HepG2 (cell line): ENCODE results near the gene ZNF333. TPM values are rescaled to one million over a fixed set of nuclear protein-coding genes. Genes with fewer than 3 reads are reported as not detected.

Experiments used
- ATAC-seq: fragments of 200-7000 bp; cut with Tn5 transposase; 3 replicates; pipeline ENCODE4 v1.9.1; 2020; ENCODE audit warnings: mild to moderate bottlenecking, moderate library complexity
- BruUV-seq: library from RNA; stranded (reverse); fragments of 400-500 nt; replicated peaks from 2 replicates; lab custom pipeline; 2021; lab: Mats Ljungman, UMichigan
- CTCF ChIA-PET: fragments of 300-600 bp; formaldehyde crosslinking; extraction: SDS; loops from one replicate; lab custom pipeline; 2021; ENCODE audit warnings: low total read pairs, inconsistent platforms, low intra/inter-chr PET ratio; lab: Yijun Ruan, JAX
- POLR2A ChIA-PET: fragments of 350-600 bp; sonication (Branson Sonifier 250); formaldehyde crosslinking; loops from one replicate; lab custom pipeline; 2020; ENCODE audit warnings: antibody characterized with exemption, inconsistent platforms; lab: Yijun Ruan, JAX
- DNase-seq: peaks from one replicate; pipeline ENCODE4 v3.0.0-alpha.2; 2015; ENCODE audit warnings: low spot score
- FAIRE-seq: peaks from 3 replicates; lab custom pipeline; 2011; peaks lifted over from hg19 to GRCh38; lab: Jason Lieb, UNC
- H2AFZ ChIP-seq: one replicate; pipeline ENCODE4 v1.6.1; 2011; ENCODE audit warnings: low read length, inconsistent platforms
- H3K27ac ChIP-seq: fragments of 300-600 bp; 3 replicates; pipeline ENCODE4 v1.8.0; 2011; ENCODE audit warnings: mixed run types, mild to moderate bottlenecking, mixed read lengths, low read length, inconsistent platforms; ENCODE audit not compliant: insufficient read depth; ENCODE audit errors: extremely low read length
- H3K27me3 ChIP-seq, 2 experiments: fragments of 200-600 bp in 1 of 2; 2 replicates in 1 of 2; 3 replicates in 1 of 2; pipeline versions ENCODE4 v1.6.0 to v1.8.0; 2011; ENCODE audit warnings: low read length in 2 of 2, mild to moderate bottlenecking in 2 of 2, moderate library complexity in 2 of 2, inconsistent platforms in 1 of 2; ENCODE audit not compliant: insufficient read depth in 2 of 2, control insufficient read depth in 1 of 2
- H3K36me3 ChIP-seq, 2 experiments: fragments of 200-600 bp in 1 of 2; replicated peaks in 1 of 2; 2 replicates in 1 of 2; 3 replicates in 1 of 2; pipeline versions ENCODE4 v1.5.1 to v1.8.0; 2011; ENCODE audit warnings: low read length in 2 of 2, inconsistent platforms in 1 of 2; ENCODE audit not compliant: insufficient read depth in 2 of 2, control insufficient read depth in 1 of 2
- H3K4me1 ChIP-seq: 2 replicates; pipeline ENCODE4 v1.5.1; 2012; ENCODE audit warnings: low read length, inconsistent platforms; ENCODE audit not compliant: insufficient read depth
- H3K4me2 ChIP-seq: 2 replicates; pipeline ENCODE4 v1.6.0; 2011; ENCODE audit warnings: low read depth, low read length, inconsistent platforms
- H3K4me3 ChIP-seq, 3 experiments: fragments of 200-600 bp in 1 of 3; sonication (generic), shearing (Covaris generic) in 1 of 3; replicated peaks in 1 of 3; 2 replicates each; pipeline ENCODE4 v1.5.1; 2011 to 2016; ENCODE audit warnings: low read length in 3 of 3, inconsistent platforms in 2 of 3, low read depth in 2 of 3, mild to moderate bottlenecking in 2 of 3, control low read depth in 1 of 3, mixed read lengths in 1 of 3; ENCODE audit not compliant: insufficient read depth in 1 of 3
- H3K79me2 ChIP-seq: one replicate; pipeline ENCODE4 v1.6.1; 2011; ENCODE audit warnings: low read length, inconsistent platforms; ENCODE audit not compliant: insufficient read depth
- H3K9ac ChIP-seq: 2 replicates; pipeline ENCODE4 v1.6.0; 2011; ENCODE audit warnings: mild to moderate bottlenecking, low read depth, low read length, inconsistent platforms; ENCODE audit not compliant: insufficient read depth
- H3K9me3 ChIP-seq: 2 replicates; pipeline ENCODE4 v1.5.1; 2012; ENCODE audit warnings: mild to moderate bottlenecking, low read length
- H4K20me1 ChIP-seq: 2 replicates; pipeline ENCODE4 v1.6.0; 2011; ENCODE audit warnings: inconsistent platforms, mild to moderate bottlenecking, low read length, moderate library complexity; ENCODE audit not compliant: insufficient read depth
- ETV6 ChIP-seq: sonication (generic); formaldehyde crosslinking; conservative IDR thresholded peaks from 2 replicates; pipeline ENCODE4 v1.4.0; 2020; ENCODE audit warnings: missing genetic modification reagents
- HMG20B ChIP-seq: conservative IDR thresholded peaks from 2 replicates; pipeline ENCODE4 v1.6.1; 2016; ENCODE audit warnings: missing genetic modification reagents, missing compliant biosample characterization
- MAFF ChIP-seq: IDR thresholded peaks from 2 replicates; pipeline ENCODE4 v1.6.1; 2011; ENCODE audit warnings: low read depth, low read length, improper control_type of control experiment
- MAFK ChIP-seq, 2 experiments: IDR thresholded peaks in 1 of 2; conservative IDR thresholded peaks in 1 of 2; 2 replicates each; pipeline ENCODE4 v1.6.1; 2011; ENCODE audit warnings: improper control_type of control experiment in 2 of 2, low read length in 2 of 2
- NCOR1 ChIP-seq: fragments of 200-600 bp; sonication (generic); IDR thresholded peaks from 2 replicates; pipeline ENCODE4 v1.7.0; 2017; ENCODE audit warnings: antibody characterized with exemption, low read length, borderline replicate concordance
- SYNCRIP ChIP-seq: fragments of 200-400 bp; formaldehyde crosslinking; IDR thresholded peaks from 2 replicates; pipeline ENCODE4 v1.6.1; 2018; ENCODE audit warnings: mild to moderate bottlenecking, low read depth, low read length; ENCODE audit not compliant: insufficient read depth
- ZNF562 ChIP-seq: sonication (generic); formaldehyde crosslinking; IDR thresholded peaks from 2 replicates; pipeline ENCODE4 v1.8.0; 2022; ENCODE audit warnings: missing genetic modification reagents, borderline replicate concordance
- ZNF614 ChIP-seq: IDR thresholded peaks from 2 replicates; pipeline ENCODE4 v1.6.1; 2018; ENCODE audit warnings: missing biosample characterization, missing genetic modification reagents, inconsistent platforms, borderline replicate concordance
- ZNF891 ChIP-seq: sonication (generic); formaldehyde crosslinking; IDR thresholded peaks from 2 replicates; pipeline ENCODE4 v1.5.0; 2020; ENCODE audit warnings: mild to moderate bottlenecking, missing genetic modification reagents
- ZSCAN12 ChIP-seq: sonication (generic); formaldehyde crosslinking; IDR thresholded peaks from 2 replicates; pipeline ENCODE4 v1.9.0; 2021; ENCODE audit warnings: mild to moderate bottlenecking, missing genetic modification reagents
- WGBS: methylation state at CpG from one replicate; pipeline ENCODE4 v1.1.6; 2017; ENCODE audit warnings: low lambda C conversion rate; 5-methylcytosine and 5-hydroxymethylcytosine counted together
- in situ Hi-C: cut with HindIII; loops from 2 replicates; pipeline ENCODE4 v1.10.0; 2017; ENCODE audit warnings: low pct_unique_long_range_greater_than_20kb; ENCODE audit not compliant: extremely low pct_ligation_motif_present
- intact Hi-C: fragments of 100-400 bp; cut with micrococcal nuclease; formaldehyde crosslinking; loops from one replicate; pipeline ENCODE4 v1.10.0; 2022; ENCODE audit not compliant: unreplicated experiment
- polyA plus RNA-seq, 8 experiments: library from polyadenylated mRNA; depleted of rRNA in 3 of 8; stranded (reverse) in 7 of 8; unstranded in 1 of 8; fragments of >200 nt; fragmentation: Illumina TruSeq in 4 of 8; extraction: Trizol in 4 of 8; gene quantifications; 2 replicates each; pipeline versions ENCODE4 v1.2.1 to v1.2.3, GENCODE V29; 2011 to 2016; ENCODE audit warnings: low read depth in 4 of 8, missing spikeins in 1 of 8, mixed read lengths in 1 of 8; ENCODE audit not compliant: insufficient read depth in 1 of 8
- total RNA-seq, 5 experiments: library from RNA; depleted of rRNA; stranded (reverse); fragments of >200 nt; fragmentation: Illumina TruSeq; extraction: Trizol; gene quantifications; 2 replicates each; pipeline ENCODE4 v1.2.3, GENCODE V29; 2016; ENCODE audit warnings: low read depth in 1 of 5
- TF ChIP-seq, protein P1 (sequence below): sonication (generic); formaldehyde crosslinking; IDR thresholded peaks from 2 replicates; pipeline ENCODE4 v1.4.0; 2020; ENCODE audit warnings: missing genetic modification reagents
- TF ChIP-seq, protein P2 (sequence below): sonication (generic); formaldehyde crosslinking; IDR thresholded peaks from 2 replicates; pipeline ENCODE4 v1.4.0; 2020; ENCODE audit warnings: mild to moderate bottlenecking, missing genetic modification reagents
- TF ChIP-seq, protein P3 (sequence below): IDR thresholded peaks from 2 replicates; pipeline ENCODE4 v1.6.1; 2012; ENCODE audit warnings: inconsistent platforms

The ZNF333 gene
- total and polyA plus RNA-seq, 2 of the 13 experiments (the other 11 are each of a cell fraction or from before 2014, with no cell fraction given): 3.4 to 6.4 TPM

DNA sequence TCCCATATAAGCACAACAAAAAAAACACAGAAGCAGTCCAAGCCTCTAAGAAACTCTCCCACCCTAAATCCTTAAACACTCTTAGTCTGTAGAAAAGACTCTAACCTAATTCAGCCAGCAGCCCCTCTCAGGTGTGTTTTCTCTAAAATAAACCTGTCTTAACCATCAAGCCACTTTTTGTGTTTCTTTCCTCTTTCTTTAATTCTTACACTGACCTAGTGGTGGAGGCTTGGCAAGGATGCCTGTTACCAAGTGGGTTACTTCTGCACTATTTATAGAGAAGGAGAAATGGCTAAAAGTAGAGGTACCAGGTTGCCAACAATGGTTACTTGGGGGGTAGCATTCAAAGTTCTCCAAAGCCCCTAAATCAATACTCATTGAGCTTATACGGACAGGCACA lies 43.7 kb downstream of the ZNF333 start (continued):
- TF ChIP-seq ZNF562 (no peak), ZNF891 (CRISPR knock-in tag) (no peak)

DNA sequence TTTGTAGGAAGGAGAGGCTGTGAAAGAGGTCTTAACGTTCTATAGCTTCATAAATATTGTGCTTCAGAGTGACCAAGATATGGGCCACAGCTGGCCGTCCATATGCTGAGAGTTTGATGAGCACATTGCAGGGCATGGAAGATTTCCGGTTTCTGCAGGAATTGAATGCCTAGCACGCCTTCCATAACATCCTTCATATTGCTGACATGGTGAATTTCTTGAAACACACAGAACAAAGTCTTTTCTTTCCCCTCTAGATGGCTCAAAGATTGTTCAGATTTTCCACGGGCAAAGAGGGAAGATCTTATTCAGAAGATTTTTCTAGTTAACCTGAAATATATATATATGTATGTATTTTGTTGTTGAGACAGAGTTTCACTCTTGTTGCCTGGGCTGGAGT lies 46.1 kb downstream of the ZNF333 start:
- FAIRE-seq (no peak), DNase-seq (no peak), ATAC-seq (no peak)
- intact Hi-C loops: no loop called here
- H3K4me1 ChIP-seq: 0 out of 2 replicates have a peak, but pooled peaks cover 5% of the 10 kb centered on the region
- no peak overlapping the region for H3K4me3 ChIP-seq
- 0% methylated on average over 5 of the region's 5 CpGs for whole genome bisulfite sequencing
- H3K36me3 ChIP-seq: no peaks in the 10 kb centered on the region
- H2AFZ ChIP-seq: no peak overlapping the region
- H4K20me1 ChIP-seq: no peaks in the 10 kb centered on the region
- POLR2A ChIA-PET: no interaction called here
- in situ Hi-C loops: no loop called here
- H3K9me3 ChIP-seq: peaks cover 17% of the 10 kb centered on the region
- no peaks in the 10 kb centered on the region for H3K79me2 ChIP-seq
- no peak overlapping the region for H3K4me2 ChIP-seq
- peak; percentile 86 to 90 for TF ChIP-seq MAFK (conservative IDR thresholded peaks at IDR 0.05 in 1 of 2, IDR thresholded peaks at IDR 0.05 in 1 of 2; ENCODE audit: low read length in 2 of 2)
- TF ChIP-seq MAFF: peak; percentile 83
- TF ChIP-seq SYNCRIP: no peak
- H3K27me3 ChIP-seq: peaks cover 0 to 17% of the 10 kb centered on the region in 2 experiments; a peak in 1 of 5 replicates
- H3K27ac ChIP-seq: no peak overlapping the region
- CTCF ChIA-PET: no interaction called here
- BruUV-seq: no TSS peak
- no peak overlapping the region for H3K9ac ChIP-seq

DNA sequence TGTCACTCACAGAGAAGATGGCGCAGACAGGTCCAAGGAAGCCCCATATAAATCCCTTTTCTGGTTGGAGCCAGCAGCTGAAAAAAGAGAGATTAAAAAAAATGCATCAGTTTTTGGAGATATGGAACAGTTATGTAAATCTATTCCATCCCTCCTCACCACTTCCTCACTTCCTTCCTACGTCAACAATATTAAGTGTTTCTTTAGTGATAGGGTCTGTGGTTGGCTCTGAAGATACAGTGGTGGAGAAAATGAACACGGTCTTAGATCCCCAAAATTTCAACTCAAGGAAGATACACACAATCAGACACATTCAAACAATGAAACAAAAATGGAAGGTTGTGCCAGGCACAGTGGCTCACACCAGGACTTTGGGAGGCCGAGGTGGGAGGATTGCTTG lies 57.0 kb downstream of the ZNF333 start:
- H3K9ac ChIP-seq: no peak overlapping the region
- no peaks in the 10 kb centered on the region for H4K20me1 ChIP-seq
- DNase-seq (no peak), FAIRE-seq (no peak), ATAC-seq (no peak)
- ChIA-PET POLR2A (no interaction called here), CTCF (no interaction called here)
- no peaks in the 10 kb centered on the region for H3K36me3 ChIP-seq
- no peak overlapping the region for H3K27ac ChIP-seq
- H3K4me2 ChIP-seq: no peak overlapping the region
- H3K9me3 ChIP-seq: no peaks in the 10 kb centered on the region
- no peak overlapping the region for H2AFZ ChIP-seq
- in situ Hi-C loops: no loop called here
- no TSS peak for BruUV-seq
- no peaks in the 10 kb centered on the region for H3K4me1 ChIP-seq
- H3K4me3 ChIP-seq: no peak overlapping the region
- H3K79me2 ChIP-seq: no peaks in the 10 kb centered on the region
- intact Hi-C loops: no loop called here
- 47% methylated on average over 4 of the region's 4 CpGs for WGBS
- H3K27me3 ChIP-seq: no peaks in the 10 kb centered on the region; a peak in 1 of 5 replicates
- TF ChIP-seq ETV6 (CRISPR knock-in tag): no peak
- no peak for TF ChIP-seq ZNF614 (CRISPR knock-in tag)
- no peak for TF ChIP-seq HMG20B (CRISPR knock-in tag)
- TF ChIP-seq ZSCAN12 (CRISPR knock-in tag): no peak
- TF ChIP-seq, protein P1, sequence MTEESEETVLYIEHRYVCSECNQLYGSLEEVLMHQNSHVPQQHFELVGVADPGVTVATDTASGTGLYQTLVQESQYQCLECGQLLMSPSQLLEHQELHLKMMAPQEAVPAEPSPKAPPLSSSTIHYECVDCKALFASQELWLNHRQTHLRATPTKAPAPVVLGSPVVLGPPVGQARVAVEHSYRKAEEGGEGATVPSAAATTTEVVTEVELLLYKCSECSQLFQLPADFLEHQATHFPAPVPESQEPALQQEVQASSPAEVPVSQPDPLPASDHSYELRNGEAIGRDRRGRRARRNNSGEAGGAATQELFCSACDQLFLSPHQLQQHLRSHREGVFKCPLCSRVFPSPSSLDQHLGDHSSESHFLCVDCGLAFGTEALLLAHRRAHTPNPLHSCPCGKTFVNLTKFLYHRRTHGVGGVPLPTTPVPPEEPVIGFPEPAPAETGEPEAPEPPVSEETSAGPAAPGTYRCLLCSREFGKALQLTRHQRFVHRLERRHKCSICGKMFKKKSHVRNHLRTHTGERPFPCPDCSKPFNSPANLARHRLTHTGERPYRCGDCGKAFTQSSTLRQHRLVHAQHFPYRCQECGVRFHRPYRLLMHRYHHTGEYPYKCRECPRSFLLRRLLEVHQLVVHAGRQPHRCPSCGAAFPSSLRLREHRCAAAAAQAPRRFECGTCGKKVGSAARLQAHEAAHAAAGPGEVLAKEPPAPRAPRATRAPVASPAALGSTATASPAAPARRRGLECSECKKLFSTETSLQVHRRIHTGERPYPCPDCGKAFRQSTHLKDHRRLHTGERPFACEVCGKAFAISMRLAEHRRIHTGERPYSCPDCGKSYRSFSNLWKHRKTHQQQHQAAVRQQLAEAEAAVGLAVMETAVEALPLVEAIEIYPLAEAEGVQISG (CRISPR knock-in tag): no peak
- TF ChIP-seq, protein P2, sequence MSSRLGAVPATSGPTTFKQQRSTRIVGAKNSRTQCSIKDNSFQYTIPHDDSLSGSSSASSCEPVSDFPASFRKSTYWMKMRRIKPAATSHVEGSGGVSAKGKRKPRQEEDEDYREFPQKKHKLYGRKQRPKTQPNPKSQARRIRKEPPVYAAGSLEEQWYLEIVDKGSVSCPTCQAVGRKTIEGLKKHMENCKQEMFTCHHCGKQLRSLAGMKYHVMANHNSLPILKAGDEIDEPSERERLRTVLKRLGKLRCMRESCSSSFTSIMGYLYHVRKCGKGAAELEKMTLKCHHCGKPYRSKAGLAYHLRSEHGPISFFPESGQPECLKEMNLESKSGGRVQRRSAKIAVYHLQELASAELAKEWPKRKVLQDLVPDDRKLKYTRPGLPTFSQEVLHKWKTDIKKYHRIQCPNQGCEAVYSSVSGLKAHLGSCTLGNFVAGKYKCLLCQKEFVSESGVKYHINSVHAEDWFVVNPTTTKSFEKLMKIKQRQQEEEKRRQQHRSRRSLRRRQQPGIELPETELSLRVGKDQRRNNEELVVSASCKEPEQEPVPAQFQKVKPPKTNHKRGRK: no peak
- no peak for TF ChIP-seq NCOR1
- TF ChIP-seq, protein P3, sequence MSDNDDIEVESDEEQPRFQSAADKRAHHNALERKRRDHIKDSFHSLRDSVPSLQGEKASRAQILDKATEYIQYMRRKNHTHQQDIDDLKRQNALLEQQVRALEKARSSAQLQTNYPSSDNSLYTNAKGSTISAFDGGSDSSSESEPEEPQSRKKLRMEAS: no peak
